ENCODE results near the gene MICU1. TPM values are rescaled to one million over a fixed set of nuclear protein-coding genes. Genes with fewer than 3 reads are reported as not detected.
A peak's percentile ranks its signal among the peaks of the same experiment; 100 is the strongest.
"Not testable (repeated sequence)": the region's sequence is repeated elsewhere in the genome, so short reads cannot be mapped to it uniquely, and the experiment has no call there.

MICU1 gene
- total RNA-seq, 3 donors from 2014 or later (not counting 1 experiment from before 2014, with no cell fraction given): 27.9 to 30.9 (median 29.4) TPM

DNA sequence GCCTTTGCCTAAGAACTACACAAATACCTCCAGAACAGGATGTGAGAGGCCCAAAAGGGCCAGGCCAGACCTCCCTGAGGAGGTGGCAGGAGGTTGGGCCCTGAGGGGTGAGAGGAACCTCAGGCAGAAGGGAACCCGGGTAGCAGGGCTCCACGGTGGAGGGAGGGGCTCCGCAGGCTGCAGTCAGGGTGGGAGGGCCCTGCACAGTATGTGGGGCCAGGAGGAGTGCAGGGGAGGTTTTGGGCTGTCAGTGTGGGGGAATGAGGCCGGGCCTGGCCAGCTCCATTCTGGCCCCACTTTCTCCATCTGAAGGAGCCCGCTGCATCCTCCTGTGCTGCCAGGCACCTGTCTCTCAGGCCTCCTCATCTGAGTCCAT, 297.1 kb downstream of the MICU1 start:
- Histone ChIP-seq H3K36me3 (ENCODE audit: control insufficient read depth, insufficient read depth, low read length) (no peaks in the 10 kb centered on the region), H3K9me3 (ENCODE audit: control insufficient read depth, insufficient read depth, low read length) (no peaks in the 10 kb centered on the region), H3K4me1 (ENCODE audit: control insufficient read depth, insufficient read depth, low read length) (peaks cover 83% of the 10 kb centered on the region), H3K27ac (ENCODE audit: low read length) (peak overlapping the region; percentile 73), H3K27me3 (ENCODE audit: control insufficient read depth, insufficient read depth, low read length) (no peaks in the 10 kb centered on the region), H3K4me3 (ENCODE audit: low read length) (no peak overlapping the region)
- Mint-ChIP-seq H3K9me3 (no peaks in the 10 kb centered on the region), H3K27ac (peak overlapping the region; percentile 92 to 97), H3K27me3 (ENCODE audit: low read depth in 2 of 2) (no peaks in the 10 kb centered on the region), H3K36me3 (no peaks in the 10 kb centered on the region), H3K4me3 (peak overlapping the region; percentile 21), H3K4me1 (peaks cover 64 to 76% of the 10 kb centered on the region in 2 donors)
- ATAC-seq: no peak
- WGBS (ENCODE audit: insufficient coverage): 29% methylated on average over 5 of the region's 5 CpGs
- TF ChIP-seq, protein P1, sequence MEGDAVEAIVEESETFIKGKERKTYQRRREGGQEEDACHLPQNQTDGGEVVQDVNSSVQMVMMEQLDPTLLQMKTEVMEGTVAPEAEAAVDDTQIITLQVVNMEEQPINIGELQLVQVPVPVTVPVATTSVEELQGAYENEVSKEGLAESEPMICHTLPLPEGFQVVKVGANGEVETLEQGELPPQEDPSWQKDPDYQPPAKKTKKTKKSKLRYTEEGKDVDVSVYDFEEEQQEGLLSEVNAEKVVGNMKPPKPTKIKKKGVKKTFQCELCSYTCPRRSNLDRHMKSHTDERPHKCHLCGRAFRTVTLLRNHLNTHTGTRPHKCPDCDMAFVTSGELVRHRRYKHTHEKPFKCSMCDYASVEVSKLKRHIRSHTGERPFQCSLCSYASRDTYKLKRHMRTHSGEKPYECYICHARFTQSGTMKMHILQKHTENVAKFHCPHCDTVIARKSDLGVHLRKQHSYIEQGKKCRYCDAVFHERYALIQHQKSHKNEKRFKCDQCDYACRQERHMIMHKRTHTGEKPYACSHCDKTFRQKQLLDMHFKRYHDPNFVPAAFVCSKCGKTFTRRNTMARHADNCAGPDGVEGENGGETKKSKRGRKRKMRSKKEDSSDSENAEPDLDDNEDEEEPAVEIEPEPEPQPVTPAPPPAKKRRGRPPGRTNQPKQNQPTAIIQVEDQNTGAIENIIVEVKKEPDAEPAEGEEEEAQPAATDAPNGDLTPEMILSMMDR (IDR thresholded peaks at IDR 0.05): no peak
- DNase-seq: no peak
- intact Hi-C loops (cut with micrococcal nuclease): no loop called here

DNA sequence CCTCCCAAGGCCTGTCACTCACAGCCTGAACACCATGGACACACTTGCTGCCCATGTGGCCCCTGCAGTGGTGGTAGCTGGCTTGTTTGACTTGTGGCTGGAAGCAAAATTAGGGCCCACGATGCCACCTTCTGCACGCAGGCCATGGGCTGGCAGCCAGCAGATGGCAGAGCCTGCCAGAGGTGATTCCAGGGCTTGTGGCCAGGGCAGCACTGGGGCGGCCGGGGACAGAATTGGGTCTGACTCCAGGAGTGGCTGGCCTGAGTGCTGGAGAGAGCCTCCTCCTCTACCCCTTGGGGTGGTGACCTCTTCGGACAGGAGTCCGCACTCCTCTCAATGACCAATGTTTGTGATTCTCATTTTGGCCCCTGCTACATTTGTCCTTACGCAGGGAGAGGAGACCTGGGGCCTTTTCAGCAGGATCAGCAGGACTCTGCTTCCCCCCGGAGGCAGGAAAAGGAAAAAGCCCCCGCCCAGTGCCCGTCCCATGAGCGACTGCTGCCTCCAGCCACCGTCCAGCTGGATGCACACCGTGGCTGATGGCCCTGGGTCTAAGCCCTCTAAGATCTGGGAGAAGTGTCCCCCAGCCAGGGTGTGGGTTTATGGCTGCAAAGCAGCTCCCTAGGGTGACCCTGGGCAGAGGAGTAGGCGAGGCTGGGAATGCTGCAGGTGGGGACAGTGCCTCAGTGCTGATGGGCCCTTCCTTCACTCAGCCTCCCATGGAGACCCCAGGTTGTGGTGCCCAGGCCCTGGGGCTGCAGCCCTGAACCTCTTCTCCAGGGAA, 297.6 kb downstream of the MICU1 start:
- intact Hi-C loops (cut with micrococcal nuclease): no loop called here

DNA sequence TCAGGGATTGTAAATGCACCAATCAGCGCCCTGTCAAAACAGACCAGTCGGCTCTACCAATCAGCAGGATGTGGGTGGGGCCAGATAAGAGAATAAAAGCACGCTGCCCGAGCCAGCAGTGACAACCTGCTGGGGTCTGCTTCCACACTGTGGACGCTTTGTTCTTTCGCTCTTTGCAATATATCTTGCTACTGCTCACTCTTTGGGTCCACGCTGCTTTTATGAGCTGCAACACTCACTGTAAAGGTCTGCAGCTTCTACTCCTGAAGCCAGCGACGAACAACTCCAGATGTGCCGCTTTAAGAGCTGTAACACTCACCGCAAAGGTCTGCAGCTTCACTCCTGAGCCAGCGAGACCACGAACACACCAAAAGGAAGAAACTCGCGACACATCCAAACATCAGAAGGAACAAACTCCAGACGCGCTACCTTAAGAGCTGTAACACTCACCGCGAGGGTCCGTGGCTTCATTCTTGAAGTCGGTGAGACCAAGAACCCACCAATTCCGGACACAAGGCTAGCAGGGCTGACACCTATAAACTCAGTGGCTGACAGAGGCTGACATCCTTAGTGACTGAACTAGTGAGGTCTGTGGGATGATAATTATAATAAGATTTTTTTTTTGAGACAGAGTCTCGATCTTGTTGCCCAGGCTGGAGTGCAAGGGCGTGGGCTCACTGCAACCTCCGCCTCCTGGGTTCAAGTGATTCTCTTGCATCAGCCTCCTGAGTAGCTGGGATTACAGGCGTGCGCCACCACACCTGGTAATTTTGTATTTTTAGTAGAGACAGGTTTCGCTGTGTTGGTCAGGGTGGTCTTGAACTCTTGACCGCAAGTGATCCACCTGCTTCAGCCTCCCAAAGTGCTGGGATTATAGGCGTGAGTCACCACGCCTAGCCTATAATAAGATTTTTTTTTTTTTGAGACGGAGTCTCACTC, 298.9 kb downstream of the MICU1 start:
- H3K36me3 Mint-ChIP-seq; intact Hi-C loops (cut with micrococcal nuclease); H3K9me3 ChIP-seq (ENCODE audit: control insufficient read depth, insufficient read depth, low read length); H3K36me3 ChIP-seq (ENCODE audit: control insufficient read depth, insufficient read depth, low read length); H3K27me3 ChIP-seq (ENCODE audit: control insufficient read depth, insufficient read depth, low read length); H3K9me3 Mint-ChIP-seq; H3K27me3 Mint-ChIP-seq (ENCODE audit: low read depth in 2 of 2): not testable (repeated sequence)
- WGBS (ENCODE audit: insufficient coverage): 31% methylated on average over 32 of the region's 32 CpGs
- peak; percentile 55 to 76 for DNase-seq
- peak overlapping the region; percentile 35 for H3K4me3 ChIP-seq (ENCODE audit: low read length)
- H3K27ac Mint-ChIP-seq: peak overlapping the region; percentile 92 to 97
- peak; percentile 27 to 53 (median 31) for ATAC-seq
- H3K4me1 Mint-ChIP-seq: peaks cover 55 to 75% of the 10 kb centered on the region in 2 donors
- peaks cover 85% of the 10 kb centered on the region for H3K4me1 ChIP-seq (ENCODE audit: control insufficient read depth, insufficient read depth, low read length)
- peak overlapping the region; percentile 73 for H3K27ac ChIP-seq (ENCODE audit: low read length)
- peak overlapping the region; percentile 89 for H3K4me3 Mint-ChIP-seq

More for the DNA sequence above, 297.6 kb downstream of the MICU1 start:
- Mint-ChIP-seq H3K27ac (peak overlapping the region; percentile 92 to 97), H3K27me3 (ENCODE audit: low read depth in 2 of 2) (no peaks in the 10 kb centered on the region), H3K4me3 (peak overlapping the region; percentile 47), H3K4me1 (peaks cover 62 to 76% of the 10 kb centered on the region in 2 donors), H3K9me3 (no peaks in the 10 kb centered on the region), H3K36me3 (no peaks in the 10 kb centered on the region)
- Histone ChIP-seq H3K27ac (ENCODE audit: low read length) (peak overlapping the region; percentile 73), H3K4me3 (ENCODE audit: low read length) (no peak overlapping the region), H3K4me1 (ENCODE audit: control insufficient read depth, insufficient read depth, low read length) (peaks cover 83% of the 10 kb centered on the region), H3K9me3 (ENCODE audit: control insufficient read depth, insufficient read depth, low read length) (no peaks in the 10 kb centered on the region), H3K36me3 (ENCODE audit: control insufficient read depth, insufficient read depth, low read length) (no peaks in the 10 kb centered on the region), H3K27me3 (ENCODE audit: control insufficient read depth, insufficient read depth, low read length) (no peaks in the 10 kb centered on the region)
- 57% methylated on average over 14 of the region's 14 CpGs for WGBS (ENCODE audit: insufficient coverage)
- peak in 1 of 2 donors; percentile 49 for DNase-seq
- ATAC-seq: no peak
- TF ChIP-seq, protein P1 (IDR thresholded peaks at IDR 0.05): no peak

DNA sequence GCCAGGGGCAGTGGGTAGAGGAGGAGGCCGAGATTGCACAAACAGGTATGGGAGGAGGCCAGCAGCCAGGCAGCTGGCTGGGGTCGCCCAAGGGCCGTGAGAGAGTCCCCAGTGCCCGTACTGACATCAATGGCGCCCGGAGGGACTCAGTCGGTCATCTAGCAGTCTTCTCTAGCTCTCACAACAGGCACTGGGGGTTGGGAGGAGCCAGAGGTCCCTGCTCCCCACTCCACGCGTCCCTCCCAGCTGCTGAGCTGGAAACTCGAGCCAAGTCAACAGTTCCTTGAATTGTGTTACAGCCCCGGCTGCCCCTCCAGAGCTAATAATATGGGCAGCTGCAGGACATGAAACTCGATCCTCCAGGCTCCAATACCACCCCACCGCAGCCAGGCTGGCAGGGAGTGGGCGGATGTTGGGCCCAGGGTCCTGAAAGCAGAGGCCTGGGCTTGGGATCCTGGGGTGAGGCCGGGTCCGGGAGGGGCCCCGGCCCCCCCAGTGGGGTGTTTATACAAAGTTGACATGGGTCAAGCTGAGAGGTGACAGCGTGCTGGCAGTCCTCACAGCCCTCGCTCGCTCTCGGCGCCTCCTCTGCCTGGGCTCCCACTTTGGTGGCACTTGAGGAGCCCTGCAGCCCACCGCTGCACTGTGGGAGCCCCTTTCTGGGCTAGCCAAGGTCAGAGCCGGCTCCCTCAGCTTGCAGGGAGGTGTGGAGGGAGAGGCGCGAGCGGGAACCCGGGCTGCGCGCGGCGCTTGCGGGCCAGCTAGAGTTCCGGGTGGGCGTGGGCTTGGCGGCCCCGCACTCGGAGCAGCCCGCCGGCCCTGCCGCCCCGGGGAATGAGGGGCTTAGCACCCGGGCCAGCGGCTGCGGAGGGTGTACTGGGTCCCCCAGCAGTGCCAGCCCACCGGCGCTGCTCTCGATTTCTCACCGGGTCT, 300.4 kb downstream of the MICU1 start:
- intact Hi-C loops (cut with micrococcal nuclease); DNase-seq; H3K36me3 Mint-ChIP-seq; H3K9me3 Mint-ChIP-seq; H3K4me3 Mint-ChIP-seq; H3K27me3 ChIP-seq (ENCODE audit: control insufficient read depth, insufficient read depth, low read length); ATAC-seq; H3K27ac ChIP-seq (ENCODE audit: low read length); H3K4me3 ChIP-seq (ENCODE audit: low read length); H3K36me3 ChIP-seq (ENCODE audit: control insufficient read depth, insufficient read depth, low read length); H3K9me3 ChIP-seq (ENCODE audit: control insufficient read depth, insufficient read depth, low read length); H3K27me3 Mint-ChIP-seq (ENCODE audit: low read depth in 2 of 2): not testable (repeated sequence)
- 97% methylated on average over 49 of the region's 49 CpGs for WGBS (ENCODE audit: insufficient coverage)
- H3K27ac Mint-ChIP-seq: peak overlapping the region in 1 of 2 donors; percentile 68
- H3K4me1 ChIP-seq (ENCODE audit: control insufficient read depth, insufficient read depth, low read length): peaks cover 85% of the 10 kb centered on the region
- H3K4me1 Mint-ChIP-seq: peaks cover 47 to 66% of the 10 kb centered on the region in 2 donors

Measured in natural killer cell (primary cell).